Right kidney (tissue), 1 donor: ENCODE results near the gene PLLP.
"Not testable (repeated sequence)": the region's sequence is repeated elsewhere in the genome, so short reads cannot be mapped to it uniquely, and the experiment has no call there.

Experiments
- DNase-seq: peaks from one replicate; pipeline ENCODE4 v3.0.0-alpha.2; 2016

Gene PLLP

GRCh38 chr16:57303021-57303909 lies 18.8 kb upstream of the PLLP start:
- no peak for DNase-seq

- no peak for DNase-seq
Measured at GRCh38 chr16:57301126-57301817, 16.8 kb upstream of the PLLP start.

GRCh38 chr16:57300387-57301125 lies 16.1 kb upstream of the PLLP start:
- DNase-seq = peak; percentile 87

- DNase-seq = peak; percentile 86
Measured at GRCh38 chr16:57299719-57300386, 15.4 kb upstream of the PLLP start.

GRCh38 chr16:57299009-57299718 lies 14.7 kb upstream of the PLLP start:
- no peak for DNase-seq

GRCh38 chr16:57297856-57298255 lies 13.4 kb upstream of the PLLP start:
- no peak for DNase-seq

- DNase-seq = no peak
Measured at GRCh38 chr16:57289391-57290257, 5.2 kb upstream of the PLLP start.

- DNase-seq = no peak
Measured at GRCh38 chr16:57285379-57285778, 907 bp upstream of the PLLP start.

GRCh38 chr16:57284952-57285363 lies 486 bp upstream of the PLLP start:
- no peak for DNase-seq

- no peak for DNase-seq
Measured at GRCh38 chr16:57283959-57284208, 588 bp downstream of the PLLP start.

- DNase-seq = peak; percentile 48
Measured at GRCh38 chr16:57283214-57283958, 1.1 kb downstream of the PLLP start.

GRCh38 chr16:57282510-57283213 lies 1.8 kb downstream of the PLLP start:
- DNase-seq = no peak

GRCh38 chr16:57281791-57282190 lies 2.7 kb downstream of the PLLP start:
- DNase-seq = no peak

GRCh38 chr16:57279780-57280638 lies 4.5 kb downstream of the PLLP start:
- DNase-seq = no peak

GRCh38 chr16:57278494-57278893 lies 6.0 kb downstream of the PLLP start:
- DNase-seq = no peak

- no peak for DNase-seq
Measured at GRCh38 chr16:57277586-57277985, 6.9 kb downstream of the PLLP start.

- no peak for DNase-seq
Measured at GRCh38 chr16:57276596-57276995, 7.9 kb downstream of the PLLP start.

- DNase-seq = not testable (repeated sequence)
Measured at GRCh38 chr16:57275946-57276345, 8.5 kb downstream of the PLLP start.

- DNase-seq = no peak
Measured at GRCh38 chr16:57273826-57274225, 10.6 kb downstream of the PLLP start.
